ENCODE results near the gene DCAF4. TPM values are rescaled to one million over a fixed set of nuclear protein-coding genes. Genes with fewer than 3 reads are reported as not detected.

The DCAF4 gene
- total RNA-seq, 4 donors from 2014 or later: 15.7 to 50.1 (median 16.4) TPM

GRCh38 chr14:72925815-72926291 lies 411 bp upstream of the DCAF4 start:
- TF ChIP-seq CTCF (IDR thresholded peaks at IDR 0.05): no peak
- peak; percentile 46 for ATAC-seq (ENCODE audit: low FRiP score)
- no peak for DNase-seq (ENCODE audit: low spot score)

- ATAC-seq (ENCODE audit: low FRiP score) (no peak), DNase-seq (ENCODE audit: low spot score) (no peak)
- no peak for TF ChIP-seq CTCF (IDR thresholded peaks at IDR 0.05)
Observed at GRCh38 chr14:72928872-72929271, 2.6 kb downstream of the DCAF4 start.

GRCh38 chr14:72929316-72930080 lies 3.2 kb downstream of the DCAF4 start:
- ATAC-seq (ENCODE audit: low FRiP score) (no peak), DNase-seq (ENCODE audit: low spot score) (no peak)
- no peak for TF ChIP-seq CTCF (IDR thresholded peaks at IDR 0.05)

- no peak for TF ChIP-seq CTCF (IDR thresholded peaks at IDR 0.05)
- ATAC-seq (ENCODE audit: low FRiP score) (no peak), DNase-seq (ENCODE audit: low spot score) (no peak)
Observed at GRCh38 chr14:72932893-72933292, 6.6 kb downstream of the DCAF4 start.

- no peak for TF ChIP-seq CTCF (IDR thresholded peaks at IDR 0.05)
- ATAC-seq (ENCODE audit: low FRiP score): no peak
- DNase-seq (ENCODE audit: low spot score): no peak
Observed at GRCh38 chr14:72939630-72940029, 13.4 kb downstream of the DCAF4 start.

- DNase-seq (ENCODE audit: low spot score) (no peak), ATAC-seq (ENCODE audit: low FRiP score) (no peak)
- TF ChIP-seq CTCF (IDR thresholded peaks at IDR 0.05): no peak
Observed at GRCh38 chr14:72941286-72941985, 15.2 kb downstream of the DCAF4 start.
